Thyroid gland (tissue), 4 donors: ENCODE data around the gene YIPF3. TPM values are rescaled to one million over a fixed set of nuclear protein-coding genes. Genes with fewer than 3 reads are reported as not detected.
"Not testable (repeated sequence)": the region's sequence is repeated elsewhere in the genome, so short reads cannot be mapped to it uniquely, and the experiment has no call there.

ENCODE experiments used
- DNase-seq, 2 donors: peaks; one replicate each; pipeline ENCODE4 v3.0.0-alpha.2; 2019
- H3K27ac ChIP-seq, 3 donors: fragments of 200-600 bp; sonication (generic); 1 replicate in 2 of 3; 2 replicates in 1 of 3; pipeline ENCODE4 v1.5.1; 2016 to 2019; ENCODE audit warnings: mild to moderate bottlenecking in 1 of 3, moderate library complexity in 1 of 3
- H3K27me3 ChIP-seq: fragments of 200-600 bp; sonication (generic); one replicate; pipeline ENCODE4 v1.5.1; 2019
- H3K36me3 ChIP-seq, 2 donors: fragments of 200-600 bp; sonication (generic); one replicate each; pipeline ENCODE4 v1.5.1; 2016 to 2019
- H3K4me1 ChIP-seq, 2 donors: fragments of 200-600 bp; sonication (generic); one replicate each; pipeline ENCODE4 v1.5.1; 2017 to 2019
- H3K4me3 ChIP-seq, 3 donors: fragments of 200-600 bp; sonication (generic); replicated peaks in 1 of 3; 1 replicate in 2 of 3; 2 replicates in 1 of 3; pipeline ENCODE4 v1.5.1; 2016; ENCODE audit warnings: mild to moderate bottlenecking in 1 of 3
- H3K9me3 ChIP-seq: fragments of 200-600 bp; sonication (generic); one replicate; pipeline ENCODE4 v1.5.1; 2017
- POLR2A ChIP-seq, 2 donors: fragments of 450-650 bp; IDR thresholded peaks; one replicate each; pipeline ENCODE4 v1.6.1; 2017; ENCODE audit warnings: antibody characterized with exemption in 2 of 2, mild to moderate bottlenecking in 2 of 2, moderate library complexity in 1 of 2
- WGBS, 2 donors: methylation state at CpG; one replicate each; pipeline ENCODE4 v1.1.5; 2017; 5-methylcytosine and 5-hydroxymethylcytosine counted together
- intact Hi-C: fragments of 100-400 bp; cut with DNase I; formaldehyde crosslinking; loops from one replicate; pipeline ENCODE4 v1.15.1; 2023
- total RNA-seq, 4 donors: library from RNA; depleted of rRNA; stranded (reverse); fragments of >200 nt; gene quantifications; one replicate each; pipeline ENCODE4 v1.2.3, GENCODE V29; 2016
- TF ChIP-seq, protein P1 (sequence below), 6 experiments: fragments of 200-600 bp in 3 of 6; fragments of 450-650 bp in 3 of 6; sonication (generic) in 3 of 6; IDR thresholded peaks; one replicate each; pipeline ENCODE4 v1.5.1; 2016 to 2019; ENCODE audit warnings: antibody characterized with exemption in 6 of 6, mild to moderate bottlenecking in 2 of 6, inconsistent platforms in 1 of 6, moderate library complexity in 1 of 6

YIPF3 gene
- total RNA-seq, 4 donors from 2014 or later, result 126 to 145 (median 128) TPM

- Histone ChIP-seq H3K4me1 (no peaks in the 10 kb centered on the region), H3K27ac (no peak overlapping the region), H3K27me3 (no peaks in the 10 kb centered on the region), H3K9me3 (no peaks in the 10 kb centered on the region), H3K4me3 (no peak overlapping the region), H3K36me3 (no peaks in the 10 kb centered on the region)
- WGBS, 2 donors, result 81 to 83% methylated on average over 1 of the region's 1 CpG
- intact Hi-C loops, result no loop called here
- TF ChIP-seq, protein P1, sequence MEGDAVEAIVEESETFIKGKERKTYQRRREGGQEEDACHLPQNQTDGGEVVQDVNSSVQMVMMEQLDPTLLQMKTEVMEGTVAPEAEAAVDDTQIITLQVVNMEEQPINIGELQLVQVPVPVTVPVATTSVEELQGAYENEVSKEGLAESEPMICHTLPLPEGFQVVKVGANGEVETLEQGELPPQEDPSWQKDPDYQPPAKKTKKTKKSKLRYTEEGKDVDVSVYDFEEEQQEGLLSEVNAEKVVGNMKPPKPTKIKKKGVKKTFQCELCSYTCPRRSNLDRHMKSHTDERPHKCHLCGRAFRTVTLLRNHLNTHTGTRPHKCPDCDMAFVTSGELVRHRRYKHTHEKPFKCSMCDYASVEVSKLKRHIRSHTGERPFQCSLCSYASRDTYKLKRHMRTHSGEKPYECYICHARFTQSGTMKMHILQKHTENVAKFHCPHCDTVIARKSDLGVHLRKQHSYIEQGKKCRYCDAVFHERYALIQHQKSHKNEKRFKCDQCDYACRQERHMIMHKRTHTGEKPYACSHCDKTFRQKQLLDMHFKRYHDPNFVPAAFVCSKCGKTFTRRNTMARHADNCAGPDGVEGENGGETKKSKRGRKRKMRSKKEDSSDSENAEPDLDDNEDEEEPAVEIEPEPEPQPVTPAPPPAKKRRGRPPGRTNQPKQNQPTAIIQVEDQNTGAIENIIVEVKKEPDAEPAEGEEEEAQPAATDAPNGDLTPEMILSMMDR (IDR thresholded peaks at IDR 0.05), result no peak
- TF ChIP-seq POLR2A (IDR thresholded peaks at IDR 0.05), result no peak
- no peak for DNase-seq
Observed at GRCh38 chr6:43471399-43471798, 45.3 kb downstream of the YIPF3 start.

- Histone ChIP-seq H3K4me3 (no peak overlapping the region), H3K27me3 (no peaks in the 10 kb centered on the region), H3K9me3 (no peaks in the 10 kb centered on the region), H3K27ac (no peak overlapping the region), H3K4me1 (no peaks in the 10 kb centered on the region), H3K36me3 (no peaks in the 10 kb centered on the region)
- DNase-seq, result no peak
- intact Hi-C loops, result no loop called here
- TF ChIP-seq POLR2A (IDR thresholded peaks at IDR 0.05), result no peak
- TF ChIP-seq, protein P1 (IDR thresholded peaks at IDR 0.05), result no peak
- 91 to 92% methylated on average over 7 of the region's 7 CpGs for WGBS, 2 donors
Observed at GRCh38 chr6:43469947-43470346, 46.8 kb downstream of the YIPF3 start.

- Histone ChIP-seq H3K36me3 (no peaks in the 10 kb centered on the region), H3K27me3 (no peaks in the 10 kb centered on the region), H3K4me1 (no peaks in the 10 kb centered on the region), H3K9me3 (no peaks in the 10 kb centered on the region), H3K4me3 (no peak overlapping the region), H3K27ac (no peak overlapping the region)
- 63 to 66% methylated on average over 13 of the region's 13 CpGs for WGBS, 2 donors
- intact Hi-C loops, result no loop called here
- TF ChIP-seq, protein P1 (IDR thresholded peaks at IDR 0.05), result no peak
- TF ChIP-seq POLR2A (IDR thresholded peaks at IDR 0.05), result no peak
- DNase-seq, result no peak
Observed at GRCh38 chr6:43468748-43469681, 47.7 kb downstream of the YIPF3 start.

DNA sequence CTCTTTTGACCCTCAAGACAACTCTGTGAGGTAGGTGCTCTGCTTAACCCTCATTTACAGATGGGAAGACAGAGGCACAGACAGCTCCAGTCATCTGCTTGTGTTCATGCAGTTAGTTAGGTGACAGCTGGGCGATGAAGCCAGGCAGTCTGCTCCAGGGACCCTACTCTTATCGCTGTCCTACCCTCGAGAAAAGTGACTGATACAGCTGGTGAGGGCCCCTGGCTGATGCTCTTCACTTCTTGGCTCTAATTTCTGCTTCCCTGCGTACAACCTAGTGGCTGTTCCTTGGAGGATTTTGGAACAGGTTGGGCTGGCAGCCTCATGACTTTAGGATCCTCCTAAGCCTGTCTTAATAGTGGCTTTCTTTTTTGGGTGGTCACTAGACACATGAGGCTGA, 48.5 kb downstream of the YIPF3 start:
- DNase-seq, result no peak
- intact Hi-C loops, result no loop called here
- Histone ChIP-seq H3K4me3 (no peak overlapping the region), H3K4me1 (no peaks in the 10 kb centered on the region), H3K27ac (no peak overlapping the region), H3K9me3 (no peaks in the 10 kb centered on the region), H3K36me3 (no peaks in the 10 kb centered on the region), H3K27me3 (no peaks in the 10 kb centered on the region)
- TF ChIP-seq, protein P1 (IDR thresholded peaks at IDR 0.05), result no peak
- no peak for TF ChIP-seq POLR2A (IDR thresholded peaks at IDR 0.05)
- WGBS, 2 donors, result 67 to 73% methylated on average over 3 to 4 of the region's 4 CpGs

DNA sequence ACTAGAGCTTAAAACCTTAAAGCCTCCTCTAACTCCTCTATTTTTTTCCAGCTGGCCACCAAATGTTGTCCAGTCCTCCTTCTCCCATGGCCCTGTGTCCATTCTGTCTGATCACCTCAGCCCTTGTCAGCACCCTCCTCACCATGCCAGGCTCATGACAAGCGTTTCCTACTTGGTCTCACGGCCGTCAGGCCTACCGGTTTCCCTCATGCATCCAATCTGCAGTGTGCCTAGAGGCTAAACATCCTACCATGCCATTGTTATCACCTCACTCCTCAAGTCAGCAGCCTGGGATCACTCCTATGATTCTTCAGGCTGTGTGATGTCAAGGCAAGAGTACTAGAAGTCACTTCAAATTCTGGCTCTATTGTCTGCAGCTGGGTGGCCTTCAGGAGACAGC, 49.0 kb downstream of the YIPF3 start:
- no peak for DNase-seq
- no peaks in the 10 kb centered on the region for H3K27me3 ChIP-seq
- no peak overlapping the region for H3K4me3 ChIP-seq
- no peaks in the 10 kb centered on the region for H3K9me3 ChIP-seq
- no peaks in the 10 kb centered on the region for H3K36me3 ChIP-seq
- WGBS, 2 donors, result 73 to 76% methylated on average over 4 of the region's 4 CpGs
- intact Hi-C loops, result no loop called here
- no peak for TF ChIP-seq POLR2A (IDR thresholded peaks at IDR 0.05)
- TF ChIP-seq, protein P1 (IDR thresholded peaks at IDR 0.05), result no peak
- no peak overlapping the region for H3K27ac ChIP-seq
- H3K4me1 ChIP-seq, result no peaks in the 10 kb centered on the region

DNA sequence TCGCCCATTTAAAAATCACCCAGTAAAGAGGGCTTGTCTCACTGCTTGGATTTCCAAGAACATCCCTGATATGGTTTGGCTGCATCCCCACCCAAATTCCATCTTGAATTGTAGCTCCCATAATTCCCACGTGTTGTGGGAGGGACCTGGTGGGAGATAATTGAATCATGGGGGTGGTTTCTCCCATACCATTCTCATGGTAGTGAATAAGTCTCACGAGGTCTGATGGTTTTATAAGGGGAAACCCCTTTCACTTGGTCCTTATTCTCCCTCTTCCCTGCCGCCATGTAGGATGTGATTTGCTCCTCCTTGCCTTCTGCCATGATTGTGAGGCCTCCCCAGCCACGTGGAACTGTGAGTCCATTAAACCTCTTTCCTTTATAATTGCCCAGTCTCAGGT, 49.5 kb downstream of the YIPF3 start:
- DNase-seq, H3K4me1 ChIP-seq, intact Hi-C loops, H3K27ac ChIP-seq, H3K27me3 ChIP-seq, H3K4me3 ChIP-seq, H3K9me3 ChIP-seq, H3K36me3 ChIP-seq: not testable (repeated sequence)
- 61 to 68% methylated on average over 5 of the region's 5 CpGs for WGBS, 2 donors
